CMK (cell line): Measurements from ENCODE around the gene PIEZO1.
"Not testable (repeated sequence)": the region's sequence is repeated elsewhere in the genome, so short reads cannot be mapped to it uniquely, and the experiment has no call there.

Experiments used
- DNase-seq: peaks from one replicate; pipeline ENCODE4 v3.0.0-alpha.2; 2010; ENCODE audit warnings: low read depth

The PIEZO1 gene

GRCh38 chr16:88781140-88782077 lies 3.6 kb downstream of the PIEZO1 start:
- no peak for DNase-seq

- no peak for DNase-seq
Observed at GRCh38 chr16:88780142-88781062, 4.6 kb downstream of the PIEZO1 start.

DNA sequence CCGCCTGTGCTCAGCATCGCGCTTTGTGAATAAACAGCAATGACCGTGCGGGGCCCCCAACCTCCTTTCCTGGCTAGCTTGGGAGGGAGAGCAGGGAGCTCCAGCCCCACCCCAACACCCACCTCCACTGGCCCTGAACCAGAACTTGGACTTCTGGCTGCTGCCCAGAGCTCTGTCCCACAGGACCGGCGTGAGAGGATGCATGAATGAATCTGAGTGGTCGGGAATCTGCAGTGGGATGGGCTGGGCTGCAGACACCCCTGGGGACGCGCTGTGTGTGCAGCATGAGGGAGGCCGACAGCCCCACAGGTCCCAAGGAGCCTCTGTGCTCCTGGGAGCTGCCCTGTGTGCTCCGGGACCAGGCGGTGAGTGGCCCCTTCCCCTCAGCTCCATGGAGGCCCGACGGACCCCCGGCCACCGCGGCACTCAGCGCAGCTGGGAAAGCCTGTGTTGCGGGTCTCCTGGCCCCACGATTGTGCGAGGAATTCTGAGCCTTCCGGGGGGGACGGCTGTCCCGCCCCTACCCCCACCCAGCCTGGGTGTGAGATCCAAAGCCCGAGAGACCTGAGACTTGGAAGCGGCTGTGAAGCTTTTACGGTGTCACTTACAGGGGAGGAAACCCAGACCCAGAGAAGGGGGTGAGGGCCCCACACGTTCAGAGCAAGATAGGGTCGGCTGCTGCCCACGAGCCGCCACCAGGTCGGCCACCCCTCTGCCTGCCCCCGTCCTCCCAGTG lies 5.4 kb downstream of the PIEZO1 start:
- no peak for DNase-seq

DNA sequence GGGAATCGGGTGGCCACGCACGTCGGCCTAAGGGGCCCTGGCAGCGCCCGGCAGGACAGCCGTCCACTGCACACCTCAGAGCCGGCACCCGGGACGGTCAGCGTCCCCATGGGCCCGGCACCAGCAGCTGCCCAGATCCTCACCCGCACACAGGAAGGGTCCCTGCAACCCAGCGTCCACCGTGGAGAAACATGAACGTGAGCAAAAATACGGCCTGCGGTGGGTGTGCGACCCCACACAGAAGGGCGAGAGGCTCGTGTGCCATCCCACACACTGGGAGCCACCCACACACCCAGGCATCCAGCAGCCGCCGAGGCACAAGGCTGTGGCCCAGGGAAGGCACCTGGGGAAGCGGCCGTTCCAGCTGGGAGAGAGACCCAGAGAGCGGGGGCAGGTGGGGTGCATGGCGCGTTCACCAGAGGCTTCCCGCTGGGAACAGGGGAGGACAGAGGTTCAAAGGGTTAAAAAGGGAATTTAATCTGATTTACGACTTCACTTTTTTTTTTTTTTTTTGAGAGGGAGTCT lies 6.4 kb downstream of the PIEZO1 start:
- DNase-seq, result no peak

GRCh38 chr16:88778271-88778525 lies 6.8 kb downstream of the PIEZO1 start:
- DNase-seq, result no peak

DNA sequence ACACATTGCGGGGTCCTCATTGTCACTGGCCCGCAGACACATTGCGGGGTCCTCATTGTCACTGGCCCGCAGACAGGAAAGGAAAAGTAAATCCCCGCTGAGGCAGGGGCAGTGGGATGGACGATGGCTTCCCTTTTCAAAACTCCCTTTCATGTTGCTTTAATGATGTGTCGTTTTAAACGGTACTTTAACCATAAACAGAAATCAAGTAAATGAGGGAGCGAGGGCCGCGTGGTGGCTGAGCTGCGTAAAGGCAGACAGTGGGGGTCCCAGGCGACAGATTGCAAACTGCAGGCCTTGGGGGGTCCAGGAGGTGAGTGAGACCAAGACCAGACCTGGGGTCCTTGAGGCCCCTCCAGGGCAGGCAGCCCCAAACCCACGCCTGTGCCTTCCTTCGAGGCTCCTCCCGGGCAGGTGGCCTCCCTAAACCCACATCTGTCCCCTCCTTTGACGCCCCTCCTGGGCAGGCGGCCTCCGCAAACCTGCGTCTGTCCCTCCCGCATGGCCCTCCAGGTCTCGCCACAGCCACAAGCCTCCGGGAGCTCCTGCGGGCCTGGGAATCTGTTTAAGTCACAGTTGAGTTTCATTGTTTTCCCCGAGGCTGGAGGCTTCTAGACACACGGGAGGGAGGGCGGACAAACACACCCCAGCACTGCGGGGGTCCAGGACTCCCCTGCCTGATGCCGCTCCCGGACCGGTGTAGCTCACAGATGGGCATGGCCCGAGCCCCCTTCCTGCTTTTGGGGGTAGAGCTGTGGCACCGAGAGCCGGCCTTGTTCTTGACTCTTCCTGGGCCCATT lies 7.3 kb downstream of the PIEZO1 start:
- DNase-seq, result no peak

GRCh38 chr16:88775825-88776224 lies 9.2 kb downstream of the PIEZO1 start:
- DNase-seq, result no peak

DNA sequence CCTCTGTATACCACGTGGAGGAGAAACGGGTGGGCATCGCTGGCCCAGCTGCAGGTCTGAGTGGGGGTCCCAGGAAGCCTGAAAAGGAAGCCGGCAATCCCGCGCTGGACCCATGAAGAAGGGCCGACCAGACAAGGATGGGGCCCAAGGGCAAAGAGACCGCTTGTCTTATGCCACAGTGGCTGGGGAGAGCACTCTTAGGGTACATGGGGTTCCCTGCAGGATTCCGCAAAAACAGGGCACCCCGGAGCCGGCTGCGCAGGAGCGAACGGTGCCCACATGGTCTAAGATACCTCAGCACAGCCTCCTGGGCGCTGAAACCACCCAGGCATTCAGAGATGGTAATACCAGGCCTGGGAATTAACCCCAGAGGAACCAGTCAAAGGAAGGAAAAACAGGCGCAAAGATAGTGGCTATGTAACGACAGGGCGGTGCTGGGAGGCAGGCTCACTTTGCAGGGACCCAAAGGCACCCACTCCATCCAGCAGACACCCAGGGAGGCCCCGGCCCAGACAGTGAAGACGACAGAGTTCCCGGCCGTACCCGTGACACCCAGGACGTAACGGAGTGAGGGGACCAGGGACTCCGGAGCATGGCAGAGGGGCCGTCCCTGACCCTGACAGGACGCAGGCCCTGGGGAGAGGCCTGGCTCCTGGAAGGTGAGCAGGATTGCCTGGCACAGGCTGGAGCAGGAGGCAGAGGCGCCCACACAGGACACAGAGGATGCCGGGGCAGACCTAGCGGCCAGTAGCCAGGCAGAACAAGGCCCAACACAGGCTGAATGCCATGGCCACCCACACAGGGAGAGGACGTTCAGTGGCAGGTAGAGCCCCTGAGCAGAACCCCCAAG lies 10.3 kb downstream of the PIEZO1 start:
- no peak for DNase-seq

GRCh38 chr16:88773812-88774291 lies 11.2 kb downstream of the PIEZO1 start:
- peak; percentile 99 for DNase-seq

GRCh38 chr16:88772871-88773811 lies 11.9 kb downstream of the PIEZO1 start:
- no peak for DNase-seq

- DNase-seq, result not testable (repeated sequence)
Observed at GRCh38 chr16:88771781-88772180, 13.2 kb downstream of the PIEZO1 start.

GRCh38 chr16:88771294-88771772 lies 13.7 kb downstream of the PIEZO1 start:
- no peak for DNase-seq

DNA sequence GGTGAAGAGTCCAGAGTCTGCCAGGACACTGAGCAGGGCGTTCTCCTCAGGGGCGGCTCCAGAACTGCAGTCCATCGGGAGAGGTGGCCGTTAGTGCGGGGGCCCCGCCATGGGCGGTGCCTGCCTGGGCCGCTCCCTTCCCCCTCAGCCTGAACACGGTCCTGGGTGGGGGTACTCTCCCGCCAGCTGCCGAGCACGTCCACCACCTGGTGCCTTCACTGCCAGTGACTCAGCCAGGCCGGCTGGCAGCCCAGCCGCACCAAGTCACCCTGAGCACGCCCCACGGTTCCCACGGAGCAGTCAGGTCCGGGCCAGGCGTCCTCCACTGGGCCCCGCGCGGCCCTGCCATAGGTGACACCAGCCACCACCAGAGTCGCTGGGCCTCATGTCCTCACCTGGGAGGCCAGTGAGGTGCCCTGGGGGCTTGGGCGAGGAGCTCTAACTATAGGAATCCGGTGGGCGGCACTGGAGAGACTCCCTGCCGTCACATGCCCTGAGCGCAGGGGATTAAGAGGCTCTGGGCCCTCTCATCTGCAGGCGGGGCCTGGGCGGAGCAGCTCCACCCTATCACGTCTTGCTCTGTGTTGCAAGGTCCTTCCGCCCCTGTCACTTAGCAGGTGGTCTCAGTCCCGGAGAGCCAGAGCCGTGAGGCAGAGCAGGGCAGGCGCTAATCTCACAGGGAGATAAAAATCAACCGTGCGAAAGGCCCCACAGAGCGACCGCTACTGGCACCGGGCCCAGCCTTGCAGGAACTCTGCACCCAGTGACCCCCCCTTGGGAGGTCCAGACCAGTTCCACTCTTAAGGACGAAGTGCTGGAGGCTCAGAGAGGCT lies 14.3 kb downstream of the PIEZO1 start:
- peak; percentile 88 for DNase-seq

- no peak for DNase-seq
Observed at GRCh38 chr16:88769617-88770460, 15.2 kb downstream of the PIEZO1 start.

GRCh38 chr16:88768071-88768783 lies 16.8 kb downstream of the PIEZO1 start:
- no peak for DNase-seq

- DNase-seq, result no peak
Observed at GRCh38 chr16:88767546-88768070, 17.4 kb downstream of the PIEZO1 start.
